HCT116 (cell line): ENCODE results near the gene SYNJ1.

Experiments
- EZH2phosphoT487 ChIP-seq: fragments of 200-600 bp; IDR thresholded peaks from 2 replicates; pipeline ENCODE4 v1.6.1; 2018; ENCODE audit warnings: antibody characterized with exemption, borderline replicate concordance
- FOSL1 ChIP-seq: IDR thresholded peaks from 2 replicates; pipeline ENCODE4 v1.6.1; 2012; ENCODE audit warnings: low read depth
- JUND ChIP-seq: IDR thresholded peaks from 2 replicates; pipeline ENCODE4 v1.6.1; 2012
- POLR2A ChIP-seq: IDR thresholded peaks from 2 replicates; pipeline ENCODE4 v1.7.0; 2011; ENCODE audit warnings: borderline replicate concordance; ENCODE audit not compliant: insufficient read depth, insufficient read length; ENCODE audit errors: extremely low read depth
- POLR2AphosphoS5 ChIP-seq: IDR thresholded peaks from 2 replicates; pipeline ENCODE4 v1.6.1; 2011; ENCODE audit warnings: mild to moderate bottlenecking, low read depth, low read length, moderate library complexity
- SIN3A ChIP-seq: IDR thresholded peaks from 2 replicates; pipeline ENCODE4 v1.6.1; 2012; ENCODE audit warnings: low read depth
- YY1 ChIP-seq: IDR thresholded peaks from 2 replicates; pipeline ENCODE4 v1.6.1; 2011; ENCODE audit warnings: low read length, low read depth, moderate library complexity, mild to moderate bottlenecking; ENCODE audit not compliant: insufficient replicate concordance; ENCODE audit errors: extremely low read depth
- ZFX ChIP-seq: fragments of 450-650 bp; IDR thresholded peaks from 2 replicates; pipeline ENCODE4 v1.6.1; 2017
- TF ChIP-seq, protein P1 (sequence below): IDR thresholded peaks from 2 replicates; pipeline ENCODE4 v1.6.1; 2012; ENCODE audit warnings: low read depth
- TF ChIP-seq, protein P2 (sequence below), 3 experiments: fragments of 200-600 bp in 1 of 3; sonication (generic) in 1 of 3; IDR thresholded peaks in 2 of 3; conservative IDR thresholded peaks in 1 of 3; 2 replicates each; pipeline ENCODE4 v1.5.1; 2012 to 2017; ENCODE audit warnings: low read depth in 2 of 3, low read length in 2 of 3, antibody characterized with exemption in 1 of 3, borderline replicate concordance in 1 of 3, control low read depth in 1 of 3, mild to moderate bottlenecking in 1 of 3, mixed read lengths in 1 of 3, mixed run types in 1 of 3, moderate library complexity in 1 of 3; ENCODE audit not compliant: insufficient read depth in 1 of 3
- TF ChIP-seq, protein P3 (sequence below): IDR thresholded peaks from 2 replicates; pipeline ENCODE4 v1.6.1; 2011; ENCODE audit warnings: mild to moderate bottlenecking, low read length, moderate library complexity; ENCODE audit not compliant: insufficient replicate concordance; ENCODE audit errors: extremely low read depth

GRCh38 chr21:32602099-32602498, 125.7 kb downstream of the SYNJ1 start:
- TF ChIP-seq, protein P1, sequence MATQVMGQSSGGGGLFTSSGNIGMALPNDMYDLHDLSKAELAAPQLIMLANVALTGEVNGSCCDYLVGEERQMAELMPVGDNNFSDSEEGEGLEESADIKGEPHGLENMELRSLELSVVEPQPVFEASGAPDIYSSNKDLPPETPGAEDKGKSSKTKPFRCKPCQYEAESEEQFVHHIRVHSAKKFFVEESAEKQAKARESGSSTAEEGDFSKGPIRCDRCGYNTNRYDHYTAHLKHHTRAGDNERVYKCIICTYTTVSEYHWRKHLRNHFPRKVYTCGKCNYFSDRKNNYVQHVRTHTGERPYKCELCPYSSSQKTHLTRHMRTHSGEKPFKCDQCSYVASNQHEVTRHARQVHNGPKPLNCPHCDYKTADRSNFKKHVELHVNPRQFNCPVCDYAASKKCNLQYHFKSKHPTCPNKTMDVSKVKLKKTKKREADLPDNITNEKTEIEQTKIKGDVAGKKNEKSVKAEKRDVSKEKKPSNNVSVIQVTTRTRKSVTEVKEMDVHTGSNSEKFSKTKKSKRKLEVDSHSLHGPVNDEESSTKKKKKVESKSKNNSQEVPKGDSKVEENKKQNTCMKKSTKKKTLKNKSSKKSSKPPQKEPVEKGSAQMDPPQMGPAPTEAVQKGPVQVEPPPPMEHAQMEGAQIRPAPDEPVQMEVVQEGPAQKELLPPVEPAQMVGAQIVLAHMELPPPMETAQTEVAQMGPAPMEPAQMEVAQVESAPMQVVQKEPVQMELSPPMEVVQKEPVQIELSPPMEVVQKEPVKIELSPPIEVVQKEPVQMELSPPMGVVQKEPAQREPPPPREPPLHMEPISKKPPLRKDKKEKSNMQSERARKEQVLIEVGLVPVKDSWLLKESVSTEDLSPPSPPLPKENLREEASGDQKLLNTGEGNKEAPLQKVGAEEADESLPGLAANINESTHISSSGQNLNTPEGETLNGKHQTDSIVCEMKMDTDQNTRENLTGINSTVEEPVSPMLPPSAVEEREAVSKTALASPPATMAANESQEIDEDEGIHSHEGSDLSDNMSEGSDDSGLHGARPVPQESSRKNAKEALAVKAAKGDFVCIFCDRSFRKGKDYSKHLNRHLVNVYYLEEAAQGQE, result no peak
- TF ChIP-seq ZFX (no peak), POLR2A (no peak), YY1 (no peak), JUND (no peak), FOSL1 (no peak), POLR2AphosphoS5 (no peak), EZH2phosphoT487 (no peak), SIN3A (no peak)
- TF ChIP-seq, protein P2, sequence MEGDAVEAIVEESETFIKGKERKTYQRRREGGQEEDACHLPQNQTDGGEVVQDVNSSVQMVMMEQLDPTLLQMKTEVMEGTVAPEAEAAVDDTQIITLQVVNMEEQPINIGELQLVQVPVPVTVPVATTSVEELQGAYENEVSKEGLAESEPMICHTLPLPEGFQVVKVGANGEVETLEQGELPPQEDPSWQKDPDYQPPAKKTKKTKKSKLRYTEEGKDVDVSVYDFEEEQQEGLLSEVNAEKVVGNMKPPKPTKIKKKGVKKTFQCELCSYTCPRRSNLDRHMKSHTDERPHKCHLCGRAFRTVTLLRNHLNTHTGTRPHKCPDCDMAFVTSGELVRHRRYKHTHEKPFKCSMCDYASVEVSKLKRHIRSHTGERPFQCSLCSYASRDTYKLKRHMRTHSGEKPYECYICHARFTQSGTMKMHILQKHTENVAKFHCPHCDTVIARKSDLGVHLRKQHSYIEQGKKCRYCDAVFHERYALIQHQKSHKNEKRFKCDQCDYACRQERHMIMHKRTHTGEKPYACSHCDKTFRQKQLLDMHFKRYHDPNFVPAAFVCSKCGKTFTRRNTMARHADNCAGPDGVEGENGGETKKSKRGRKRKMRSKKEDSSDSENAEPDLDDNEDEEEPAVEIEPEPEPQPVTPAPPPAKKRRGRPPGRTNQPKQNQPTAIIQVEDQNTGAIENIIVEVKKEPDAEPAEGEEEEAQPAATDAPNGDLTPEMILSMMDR (IDR thresholded peaks at IDR 0.05 in 2 of 3, conservative IDR thresholded peaks at IDR 0.05 in 1 of 3; ENCODE audit: borderline replicate concordance in 1 of 3, insufficient read depth in 1 of 3, low read depth in 2 of 3, low read length in 2 of 3), result no peak
- TF ChIP-seq, protein P3, sequence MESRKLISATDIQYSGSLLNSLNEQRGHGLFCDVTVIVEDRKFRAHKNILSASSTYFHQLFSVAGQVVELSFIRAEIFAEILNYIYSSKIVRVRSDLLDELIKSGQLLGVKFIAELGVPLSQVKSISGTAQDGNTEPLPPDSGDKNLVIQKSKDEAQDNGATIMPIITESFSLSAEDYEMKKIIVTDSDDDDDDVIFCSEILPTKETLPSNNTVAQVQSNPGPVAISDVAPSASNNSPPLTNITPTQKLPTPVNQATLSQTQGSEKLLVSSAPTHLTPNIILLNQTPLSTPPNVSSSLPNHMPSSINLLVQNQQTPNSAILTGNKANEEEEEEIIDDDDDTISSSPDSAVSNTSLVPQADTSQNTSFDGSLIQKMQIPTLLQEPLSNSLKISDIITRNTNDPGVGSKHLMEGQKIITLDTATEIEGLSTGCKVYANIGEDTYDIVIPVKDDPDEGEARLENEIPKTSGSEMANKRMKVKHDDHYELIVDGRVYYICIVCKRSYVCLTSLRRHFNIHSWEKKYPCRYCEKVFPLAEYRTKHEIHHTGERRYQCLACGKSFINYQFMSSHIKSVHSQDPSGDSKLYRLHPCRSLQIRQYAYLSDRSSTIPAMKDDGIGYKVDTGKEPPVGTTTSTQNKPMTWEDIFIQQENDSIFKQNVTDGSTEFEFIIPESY, result no peak
